GM12878 (cell line): ENCODE data around the gene GUK1. TPM values are rescaled to one million over a fixed set of nuclear protein-coding genes. Genes with fewer than 3 reads are reported as not detected.

Experiments used
- ATAC-seq: fragments of 200-7000 bp; cut with Tn5 transposase; 3 replicates; pipeline ENCODE4 v1.9.1; 2020; ENCODE audit warnings: mild to moderate bottlenecking, moderate library complexity
- BruUV-seq: library from RNA; stranded (reverse); fragments of 400-500 nt; replicated peaks from 2 replicates; lab custom pipeline; 2021; lab: Mats Ljungman, UMichigan
- CTCF ChIA-PET: fragments of 300-600 bp; sonication (Branson Sonifier 250); formaldehyde crosslinking; extraction: SDS; loops from one replicate; lab custom pipeline; 2021; ENCODE audit warnings: inconsistent platforms; lab: Yijun Ruan, JAX
- POLR2A ChIA-PET: fragments of 350-600 bp; formaldehyde crosslinking; extraction: SDS; loops from one replicate; lab custom pipeline; 2021; ENCODE audit warnings: inconsistent platforms; lab: Charles Lee
- RAD21 ChIA-PET: fragments of 300-600 bp; sonication (Branson Sonifier 250); formaldehyde crosslinking; loops from one replicate; lab custom pipeline; 2023; ENCODE audit warnings: antibody characterized with exemption; ENCODE audit not compliant: unreplicated experiment; lab: Charles Lee
- SMC1A ChIA-PET: fragments of 300-600 bp; sonication (Branson Sonifier 250); formaldehyde crosslinking; loops from one replicate; lab custom pipeline; 2023; ENCODE audit not compliant: unreplicated experiment, uncharacterized antibody; lab: Charles Lee
- DNase-seq: peaks from one replicate; pipeline ENCODE4 v3.0.0-alpha.2; 2011; ENCODE audit warnings: low read depth, low spot score
- FAIRE-seq: peaks from 3 replicates; lab custom pipeline; 2011; peaks lifted over from hg19 to GRCh38; lab: Jason Lieb, UNC
- H2AFZ ChIP-seq: 2 replicates; pipeline ENCODE4 v1.6.0; 2011; ENCODE audit warnings: low read depth, low read length, control low read depth; ENCODE audit not compliant: control insufficient read depth
- H3K27ac ChIP-seq: 2 replicates; pipeline ENCODE4 v1.5.1; 2011; ENCODE audit warnings: control low read depth; ENCODE audit not compliant: control insufficient read depth, insufficient read depth
- H3K27me3 ChIP-seq, 2 experiments: replicated peaks in 1 of 2; 2 replicates each; pipeline versions ENCODE4 v1.6.0 to v1.6.1; 2011; ENCODE audit warnings: low read length in 1 of 2; ENCODE audit not compliant: control insufficient read depth in 2 of 2, insufficient read depth in 2 of 2
- H3K36me3 ChIP-seq, 2 experiments: 2 replicates each; pipeline ENCODE4 v1.5.1; 2011; ENCODE audit warnings: low read length in 1 of 2; ENCODE audit not compliant: control insufficient read depth in 2 of 2, insufficient read depth in 2 of 2
- H3K4me1 ChIP-seq: 2 replicates; pipeline ENCODE4 v1.6.1; 2011; ENCODE audit warnings: mild to moderate bottlenecking, low read length, moderate library complexity, mixed read lengths; ENCODE audit not compliant: control insufficient read depth, insufficient read depth
- H3K4me2 ChIP-seq: 2 replicates; pipeline ENCODE4 v1.6.0; 2011; ENCODE audit warnings: control low read depth; ENCODE audit not compliant: control insufficient read depth, insufficient read depth
- H3K4me3 ChIP-seq: fragments of 200-600 bp; sonication (generic); 2 replicates; pipeline ENCODE4 v1.5.1; 2016
- H3K79me2 ChIP-seq: 2 replicates; pipeline ENCODE4 v1.6.0; 2011; ENCODE audit warnings: low read length; ENCODE audit not compliant: control insufficient read depth, insufficient read depth
- H3K9ac ChIP-seq: 2 replicates; pipeline ENCODE4 v1.8.0; 2011; ENCODE audit warnings: low read length, control low read depth, mixed read lengths; ENCODE audit not compliant: control insufficient read depth, insufficient read depth
- H3K9me3 ChIP-seq: replicated peaks from 3 replicates; pipeline ENCODE4 v1.5.1; 2011; ENCODE audit warnings: mild to moderate bottlenecking, low read length; ENCODE audit not compliant: control insufficient read depth, insufficient read depth
- H4K20me1 ChIP-seq: 2 replicates; pipeline ENCODE4 v1.6.0; 2011; ENCODE audit not compliant: control insufficient read depth, insufficient read depth
- CBX3 ChIP-seq: fragments of 200-600 bp; sonication (generic); IDR thresholded peaks from 2 replicates; pipeline ENCODE4 v1.6.1; 2016; ENCODE audit warnings: low read depth, borderline replicate concordance
- CREB1 ChIP-seq: IDR thresholded peaks from 2 replicates; pipeline ENCODE4 v1.6.1; 2012; ENCODE audit warnings: low read depth, mild to moderate bottlenecking, inconsistent platforms
- KAT2A ChIP-seq: conservative IDR thresholded peaks from 2 replicates; pipeline ENCODE4 v1.6.1; 2011; ENCODE audit warnings: low read depth, low read length; ENCODE audit not compliant: control insufficient read depth
- MLLT1 ChIP-seq: fragments of 450-650 bp; IDR thresholded peaks from 2 replicates; pipeline ENCODE4 v1.6.1; 2016; ENCODE audit warnings: mild to moderate bottlenecking
- NR2C1 ChIP-seq: fragments of 450-650 bp; IDR thresholded peaks from 2 replicates; pipeline ENCODE4 v1.6.1; 2017; ENCODE audit warnings: antibody characterized with exemption, mild to moderate bottlenecking, moderate library complexity
- RAD21 ChIP-seq: IDR thresholded peaks from 2 replicates; pipeline ENCODE4 v1.6.1; 2011; ENCODE audit warnings: mild to moderate bottlenecking, low read depth, low read length, moderate library complexity; ENCODE audit not compliant: insufficient read depth
- RB1 ChIP-seq: fragments of 450-650 bp; formaldehyde crosslinking; IDR thresholded peaks from 2 replicates; pipeline ENCODE4 v1.6.1; 2017; ENCODE audit warnings: mild to moderate bottlenecking, borderline replicate concordance
- SIX5 ChIP-seq: IDR thresholded peaks from 2 replicates; pipeline ENCODE4 v1.6.1; 2011; ENCODE audit warnings: mild to moderate bottlenecking, low read depth, low read length, moderate library complexity; ENCODE audit not compliant: severe bottlenecking
- SMARCA5 ChIP-seq: fragments of 450-650 bp; IDR thresholded peaks from 2 replicates; pipeline ENCODE4 v1.6.1; 2017; ENCODE audit warnings: mild to moderate bottlenecking
- TCF3 ChIP-seq: IDR thresholded peaks from 2 replicates; pipeline ENCODE4 v1.6.1; 2012; ENCODE audit warnings: low read depth, mild to moderate bottlenecking, low read length, borderline replicate concordance; ENCODE audit not compliant: insufficient read depth
- WGBS: methylation state at CpG from one replicate; pipeline ENCODE4 v1.1.6; 2016; ENCODE audit warnings: low lambda C conversion rate; ENCODE audit not compliant: insufficient replicate concordance, insufficient coverage; ENCODE audit errors: missing lambda C conversion rate; 5-methylcytosine and 5-hydroxymethylcytosine counted together
- in situ Hi-C: fragments of 300-500 bp; cut with MboI; formaldehyde crosslinking; loops from 9 replicates; pipeline ENCODE4 v1.14.3; 2018; ENCODE audit warnings: mixed read lengths
- intact Hi-C: fragments of 100-400 bp; cut with micrococcal nuclease; formaldehyde crosslinking; loops from one replicate; pipeline ENCODE4 v1.14.2; 2022; ENCODE audit not compliant: unreplicated experiment
- polyA plus RNA-seq, 11 experiments: library from polyadenylated mRNA; depleted of rRNA in 4 of 11; unstranded in 6 of 11; stranded (reverse) in 5 of 11; fragments of >200 nt; fragmentation: Nextera tagmentation in 4 of 11; fragmentation: Illumina TruSeq in 1 of 11; extraction: Ambion mirVana in 4 of 11; extraction: Trizol in 1 of 11; gene quantifications; 1 replicate in 1 of 11; 2 replicates in 10 of 11; pipeline versions ENCODE4 v1.2.1 to v1.2.3, GENCODE V29; 2011 to 2016; ENCODE audit warnings: inconsistent platforms in 2 of 11, missing spikeins in 2 of 11, low read depth in 1 of 11
- total RNA-seq, 4 experiments: library from RNA; depleted of rRNA in 3 of 4; stranded (reverse); fragments of >200 nt in 3 of 4; fragmentation: Illumina TruSeq in 1 of 4; extraction: Trizol in 1 of 4; gene quantifications; 2 replicates each; pipeline versions ENCODE4 v1.2.1 to v1.2.3, GENCODE V29; 2013 to 2021
- TF ChIP-seq, protein P1 (sequence below): fragments of 450-650 bp; IDR thresholded peaks from 2 replicates; pipeline ENCODE4 v1.6.1; 2016; ENCODE audit warnings: mild to moderate bottlenecking

Gene GUK1
- total and polyA plus RNA-seq, 10 of the 15 experiments (the other 5 are each of a cell fraction or from before 2014, with no cell fraction given), result 6.3 to 357 (median 203) TPM

GRCh38 chr1:228194921-228195812, 55.1 kb downstream of the GUK1 start:
- no TSS peak for BruUV-seq
- Histone ChIP-seq H3K9me3 (peaks cover 7% of the 10 kb centered on the region; the same call in 1 of the 3 replicates), H4K20me1 (no peaks in the 10 kb centered on the region), H3K4me2 (no peak overlapping the region), H3K27ac (no peak overlapping the region)
- POLR2A ChIA-PET, result no interaction called here
- CTCF ChIA-PET, result interaction anchor here (1.8 kb wide), 1 partner anchor 196 kb away, joined by 5 read pairs; no protein-coding TSS in a partner anchor
- TF ChIP-seq NR2C1, result no peak
- TF ChIP-seq, protein P1, sequence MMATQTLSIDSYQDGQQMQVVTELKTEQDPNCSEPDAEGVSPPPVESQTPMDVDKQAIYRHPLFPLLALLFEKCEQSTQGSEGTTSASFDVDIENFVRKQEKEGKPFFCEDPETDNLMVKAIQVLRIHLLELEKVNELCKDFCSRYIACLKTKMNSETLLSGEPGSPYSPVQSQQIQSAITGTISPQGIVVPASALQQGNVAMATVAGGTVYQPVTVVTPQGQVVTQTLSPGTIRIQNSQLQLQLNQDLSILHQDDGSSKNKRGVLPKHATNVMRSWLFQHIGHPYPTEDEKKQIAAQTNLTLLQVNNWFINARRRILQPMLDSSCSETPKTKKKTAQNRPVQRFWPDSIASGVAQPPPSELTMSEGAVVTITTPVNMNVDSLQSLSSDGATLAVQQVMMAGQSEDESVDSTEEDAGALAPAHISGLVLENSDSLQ, result 0 out of 2 replicates have a peak, but pooled peaks have one; percentile 30
- TF ChIP-seq, all 136 proteins: peak for 1
- Histone ChIP-seq H3K4me3 (no peak overlapping the region), H3K27me3 (no peaks in the 10 kb centered on the region), H2AFZ (no peak overlapping the region), H3K79me2 (no peaks in the 10 kb centered on the region), H3K4me1 (no peaks in the 10 kb centered on the region), H3K9ac (no peak overlapping the region), H3K36me3 (no peaks in the 10 kb centered on the region)
- FAIRE-seq, result no peak
- in situ Hi-C loops, result no loop called here
- ChIA-PET RAD21 (no interaction called here), SMC1A (no interaction called here)
- DNase-seq, result no peak
- intact Hi-C loops, result no loop called here
- WGBS, result 58% methylated on average over 8 of the region's 8 CpGs
- no peak for ATAC-seq

DNA sequence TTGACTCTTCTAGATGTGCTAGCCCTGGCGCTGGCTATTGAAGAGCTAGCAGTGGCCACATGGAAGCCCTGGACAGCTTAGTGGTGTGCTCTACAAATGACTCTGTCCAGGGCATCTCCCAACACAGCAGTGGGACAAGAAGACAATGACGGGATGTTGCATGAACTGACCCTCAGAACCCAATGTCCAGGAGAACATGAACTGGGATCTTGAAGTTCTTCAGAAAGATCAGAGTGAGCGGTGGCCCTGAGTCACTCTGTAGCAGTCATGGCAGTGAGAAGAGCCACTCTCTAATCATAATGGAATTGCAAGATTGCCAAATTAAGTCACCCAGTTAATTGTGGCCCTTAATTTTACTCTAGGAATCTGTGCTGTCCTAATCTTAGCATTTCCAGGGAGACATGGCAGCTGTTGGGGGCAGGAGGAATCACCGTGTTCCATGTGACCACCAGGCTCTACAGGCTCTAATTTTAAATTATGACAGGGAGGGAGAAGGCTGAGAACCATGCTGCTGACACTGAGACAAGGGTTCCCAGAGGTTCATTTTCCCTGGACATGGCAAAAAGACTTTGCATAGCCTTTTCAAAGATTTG, 57.6 kb downstream of the GUK1 start:
- H3K79me2 ChIP-seq, result no peaks in the 10 kb centered on the region
- H3K4me3 ChIP-seq, result no peak overlapping the region
- DNase-seq (no peak), ATAC-seq (no peak), FAIRE-seq (no peak)
- intact Hi-C loops, result no loop called here
- CTCF ChIA-PET, result no interaction called here
- H3K27me3 ChIP-seq, result no peaks in the 10 kb centered on the region
- H3K9ac ChIP-seq, result no peak overlapping the region
- 25% methylated on average over 4 of the region's 4 CpGs for WGBS
- H3K9me3 ChIP-seq, result peaks cover 7% of the 10 kb centered on the region; the same call in 1 of the 3 replicates
- RAD21 ChIA-PET, result no interaction called here
- no peak overlapping the region for H3K4me2 ChIP-seq
- H4K20me1 ChIP-seq, result no peaks in the 10 kb centered on the region
- no peaks in the 10 kb centered on the region for H3K36me3 ChIP-seq
- no peak overlapping the region for H2AFZ ChIP-seq
- no peaks in the 10 kb centered on the region for H3K4me1 ChIP-seq
- POLR2A ChIA-PET, result no interaction called here
- in situ Hi-C loops, result no loop called here
- SMC1A ChIA-PET, result no interaction called here
- H3K27ac ChIP-seq, result no peak overlapping the region
- no TSS peak for BruUV-seq
- TF ChIP-seq SMARCA5 (no peak), KAT2A (no peak), CBX3 (no peak), RB1 (no peak), CREB1 (no peak), MLLT1 (no peak), RAD21 (no peak), SIX5 (no peak), TCF3 (no peak)
